8988T (cell line): ENCODE data around the gene MON2.

Experiments used
- DNase-seq: peaks from one replicate; pipeline ENCODE4 v3.0.0; 2011

Gene MON2

DNA sequence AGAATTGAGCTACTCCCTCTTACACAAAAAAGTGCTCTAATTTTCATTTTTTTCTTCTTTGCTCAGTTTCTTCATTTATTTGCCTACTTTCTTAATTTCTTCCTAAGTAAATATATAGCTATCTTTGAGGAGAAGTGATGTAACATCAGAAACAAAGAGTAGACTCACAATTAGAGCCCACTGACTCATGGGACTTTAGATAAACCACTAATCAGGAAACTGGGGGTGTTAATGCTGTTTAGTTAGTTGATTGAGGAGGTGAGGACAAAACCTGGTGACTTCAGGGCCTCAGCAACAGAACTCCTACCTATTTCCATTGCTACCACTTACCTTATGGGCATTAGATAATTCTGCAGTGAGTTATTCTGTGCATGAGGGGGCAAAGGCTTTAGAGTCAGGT, 151.7 kb downstream of the MON2 start:
- DNase-seq = no peak

DNA sequence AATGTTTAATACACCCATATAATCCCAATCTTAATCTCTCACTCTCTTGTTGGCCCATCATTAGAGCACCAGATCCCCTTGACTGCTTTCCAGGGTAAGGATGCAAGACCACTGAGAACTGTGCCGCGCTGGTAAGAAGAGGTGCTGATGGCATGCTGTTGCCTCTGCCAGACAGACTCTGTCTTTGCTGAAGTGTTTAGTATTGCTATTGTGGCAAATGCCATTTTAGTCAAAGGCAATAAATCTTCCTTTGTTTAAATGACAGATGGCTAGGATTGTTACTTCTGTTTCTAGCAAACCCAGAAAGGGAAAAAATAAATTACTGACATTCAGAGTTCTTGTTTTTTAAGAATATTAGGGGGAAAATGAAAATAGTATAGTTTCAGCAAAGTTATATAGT, 152.3 kb downstream of the MON2 start:
- DNase-seq = no peak

DNA sequence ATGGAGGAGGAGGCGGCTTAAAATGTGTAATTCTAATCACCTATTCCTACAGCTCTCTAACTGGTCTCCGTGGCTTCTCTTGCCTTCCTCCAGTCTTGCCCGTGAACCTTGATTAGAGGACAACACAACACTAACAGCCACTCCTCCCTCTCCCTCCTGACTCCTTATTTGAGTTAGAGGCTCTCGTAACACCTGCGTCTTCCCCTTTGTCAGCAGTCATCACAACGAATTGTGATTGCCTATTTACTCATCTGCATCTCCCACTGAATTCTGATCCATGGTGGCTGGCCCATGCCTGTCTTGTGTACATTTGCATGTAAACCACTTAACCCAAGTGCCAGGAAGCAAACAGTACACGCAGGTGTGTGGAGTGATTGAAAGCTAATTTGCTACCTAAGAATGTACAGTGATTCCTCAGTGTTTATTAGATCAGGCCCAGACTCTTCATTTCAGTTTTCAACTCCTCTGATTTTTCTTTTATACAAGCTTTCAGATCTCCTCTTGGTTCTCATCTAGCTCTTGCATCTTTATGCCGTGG, 154.5 kb downstream of the MON2 start:
- no peak for DNase-seq

DNA sequence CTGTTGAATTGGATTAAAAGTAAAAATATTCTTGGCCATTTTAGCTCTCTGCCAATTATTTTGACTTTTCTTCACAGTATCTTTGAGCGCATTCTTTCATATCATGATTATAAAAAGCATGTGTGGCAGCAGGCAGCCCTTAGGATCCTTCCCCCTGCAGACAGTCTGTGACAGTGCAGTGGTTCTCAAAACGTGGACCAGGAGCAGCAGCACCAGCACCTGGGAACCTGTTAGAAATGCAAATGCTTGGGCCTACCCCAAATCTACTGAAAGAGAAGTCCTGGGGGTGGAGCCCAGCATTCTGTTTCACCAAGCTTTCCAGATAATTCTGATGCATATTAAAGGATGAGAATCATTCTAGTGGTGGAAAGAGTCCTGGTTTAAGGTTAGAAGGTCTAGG, 155.6 kb downstream of the MON2 start:
- no peak for DNase-seq

DNA sequence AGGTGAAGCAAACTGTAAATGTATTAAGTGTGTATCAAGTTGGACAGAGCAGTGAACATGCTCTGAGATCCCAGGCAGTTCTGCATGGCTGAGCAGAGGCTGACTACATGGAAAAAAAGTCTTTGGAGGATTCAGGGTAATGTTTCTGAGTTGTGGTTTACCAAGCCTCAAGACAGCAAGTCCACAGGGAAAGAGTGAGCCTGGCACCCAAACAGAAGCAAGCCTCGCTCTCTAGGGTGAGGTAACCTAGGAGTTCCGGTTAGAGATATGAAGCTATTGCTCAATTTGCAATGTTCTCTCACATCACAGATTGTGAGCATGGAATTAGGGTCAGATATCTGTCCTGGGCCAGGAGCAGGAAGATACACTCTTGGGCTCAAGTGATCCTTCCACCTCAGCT, 158.6 kb downstream of the MON2 start:
- no peak for DNase-seq

DNA sequence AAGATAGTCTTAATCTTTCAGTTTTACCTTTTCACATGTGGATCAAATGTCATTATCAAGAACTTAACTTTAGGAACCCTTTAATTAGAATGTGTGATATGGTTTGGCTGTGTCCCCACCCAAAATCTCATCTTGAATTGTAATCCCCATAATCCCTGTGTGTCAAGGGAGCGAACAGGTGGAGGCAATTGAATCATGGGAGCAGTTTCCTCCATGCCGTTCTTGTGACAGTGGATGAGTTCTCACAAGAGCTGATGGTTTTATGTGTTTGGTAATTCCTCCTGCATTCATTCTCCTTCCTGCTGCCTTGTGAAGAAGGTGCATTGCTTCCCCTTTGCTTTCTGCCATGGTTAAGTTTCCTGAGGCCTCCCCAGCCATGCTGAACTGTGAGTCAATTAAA, 160.6 kb downstream of the MON2 start:
- DNase-seq = no peak

DNA sequence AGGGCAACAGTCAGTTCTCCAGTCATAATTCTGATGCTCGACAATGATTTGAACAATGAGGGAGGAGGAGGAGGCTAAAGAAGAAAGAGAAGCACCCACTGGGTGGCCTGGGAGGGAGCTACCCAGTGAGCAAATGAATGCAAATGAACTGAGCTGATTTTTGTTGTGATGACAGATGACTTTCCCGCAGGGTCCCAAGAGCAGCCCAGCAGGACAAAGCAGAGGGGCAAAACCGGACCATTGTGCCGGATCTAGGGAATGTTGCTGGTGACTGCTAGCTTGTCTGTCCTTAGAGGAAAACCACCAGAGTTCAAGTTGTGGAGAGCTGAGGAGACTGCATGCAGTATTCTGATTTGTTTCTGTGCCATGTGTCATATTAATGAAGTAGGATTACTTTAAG, 162.8 kb downstream of the MON2 start:
- DNase-seq = no peak

DNA sequence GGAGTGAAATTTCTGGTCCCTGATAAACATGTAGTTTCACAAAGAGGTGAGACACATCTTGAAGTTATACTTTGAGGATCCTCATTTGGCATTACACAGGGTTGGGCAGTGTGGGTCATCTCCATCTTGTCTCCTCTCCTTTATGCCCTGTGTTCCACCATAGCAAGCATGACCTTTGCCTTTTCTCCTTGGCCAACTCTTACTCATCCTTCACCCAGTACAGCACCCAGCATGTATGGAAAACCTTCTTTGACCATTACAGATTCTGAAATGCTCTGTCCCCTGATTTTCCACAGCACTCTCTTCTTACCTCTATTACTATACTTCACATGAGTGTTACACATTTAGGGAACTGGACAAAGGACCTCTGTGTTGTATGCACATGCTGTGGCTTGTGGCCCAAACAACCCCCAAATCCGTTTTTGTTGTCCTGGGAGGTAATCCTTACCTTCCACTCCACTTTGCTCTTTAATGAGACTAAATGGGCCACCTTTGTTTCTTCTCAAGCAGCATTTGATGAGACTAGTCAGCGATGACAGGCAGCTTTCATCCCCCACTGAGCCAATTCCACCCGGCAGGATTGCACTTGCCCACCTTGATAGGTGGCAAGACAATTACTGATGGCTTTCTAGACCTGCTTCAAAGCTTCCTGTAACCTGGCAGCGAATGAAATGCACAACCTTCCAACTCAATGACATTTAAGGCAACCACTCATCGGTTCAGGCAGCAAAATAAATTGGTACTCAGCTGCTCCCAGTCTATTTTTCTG, 163.5 kb downstream of the MON2 start:
- DNase-seq = no peak

DNA sequence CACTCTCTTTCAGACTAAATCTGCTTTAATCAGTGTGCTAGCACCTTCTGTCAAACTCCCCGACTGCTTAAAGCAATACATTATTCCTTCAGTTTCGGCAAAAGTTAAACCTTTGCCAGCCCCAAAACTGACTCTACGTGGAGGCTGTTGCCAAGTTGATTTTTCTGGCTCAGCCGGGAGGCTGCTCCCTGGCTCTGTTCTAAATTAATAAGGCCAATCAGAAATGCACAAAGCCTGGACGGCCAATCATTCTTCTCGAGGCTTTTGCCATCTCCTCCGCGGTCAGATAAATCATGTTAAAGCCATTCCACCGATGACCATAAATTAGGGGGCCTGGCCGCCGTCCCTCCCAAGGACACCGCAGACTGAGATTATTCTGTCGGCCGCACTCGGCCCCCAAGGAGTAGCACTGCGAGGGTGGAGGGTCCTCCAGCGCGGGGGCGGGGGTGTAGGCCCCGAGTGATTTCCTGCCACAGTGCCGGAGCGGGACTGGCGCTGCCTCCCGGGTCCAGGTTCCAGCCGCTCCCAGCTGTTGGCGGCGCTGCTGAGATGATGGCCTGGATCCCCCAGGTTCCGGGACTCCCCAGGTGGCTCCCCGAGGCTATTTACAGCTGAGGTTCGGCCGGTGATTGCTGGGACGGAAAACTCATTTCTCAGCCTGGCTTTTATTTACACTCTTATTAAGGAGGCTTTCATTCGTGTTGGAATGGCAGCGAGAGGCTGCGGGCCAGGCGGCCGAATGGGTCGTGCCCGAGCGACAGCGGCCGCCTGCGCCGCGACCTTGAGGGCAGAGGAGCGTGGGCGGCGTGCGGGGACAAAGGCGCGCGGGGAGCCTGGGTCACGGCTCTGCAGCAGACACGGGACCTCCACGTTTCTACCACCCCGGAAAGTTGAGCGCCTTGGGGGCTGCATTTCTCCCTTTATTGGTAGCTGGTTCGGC, 165.1 kb downstream of the MON2 start:
- no peak for DNase-seq

DNA sequence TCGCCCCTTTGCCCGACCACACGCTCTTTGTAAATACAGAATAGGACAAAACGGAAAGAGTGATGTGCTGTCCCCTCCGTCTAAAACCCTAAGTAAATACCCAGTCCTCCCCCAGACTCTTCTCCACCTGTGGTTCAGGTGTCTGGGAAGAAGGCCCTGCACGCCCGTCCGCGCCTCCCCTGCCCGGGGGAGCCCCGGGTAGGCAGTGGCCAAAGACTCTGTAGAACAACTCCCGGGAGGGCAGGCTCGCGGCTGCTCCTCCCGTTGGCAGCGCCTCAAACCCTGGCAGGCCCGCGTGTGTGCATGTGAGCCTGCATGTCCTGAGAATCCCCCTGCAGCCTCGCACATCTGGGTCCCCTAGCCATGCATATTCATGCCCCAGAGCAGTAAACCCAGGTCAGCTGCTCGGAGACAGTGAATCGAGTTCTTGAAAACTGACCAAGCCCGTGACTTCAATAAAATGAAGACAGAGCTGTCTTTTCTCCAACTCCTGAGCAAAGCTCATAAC, 165.8 kb downstream of the MON2 start:
- DNase-seq = no peak

DNA sequence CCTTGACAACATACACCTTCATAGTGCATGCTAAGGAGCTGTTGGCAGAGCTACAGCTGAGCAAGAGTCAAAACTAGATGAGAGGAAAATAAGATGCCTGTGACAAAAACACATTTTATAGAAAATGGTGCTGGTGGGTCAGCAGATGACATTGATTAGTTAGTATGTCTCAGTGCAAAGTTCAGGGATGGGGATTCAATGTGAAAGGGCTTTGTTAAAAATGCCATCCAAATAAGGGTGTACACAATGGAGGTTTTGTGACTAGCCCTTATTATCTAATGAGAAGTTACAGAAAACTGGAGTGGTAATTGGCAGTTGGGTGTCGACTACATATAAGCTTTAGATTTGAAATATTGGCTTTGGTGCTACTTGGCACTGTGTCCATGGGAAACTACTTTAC, 169.0 kb downstream of the MON2 start:
- no peak for DNase-seq

DNA sequence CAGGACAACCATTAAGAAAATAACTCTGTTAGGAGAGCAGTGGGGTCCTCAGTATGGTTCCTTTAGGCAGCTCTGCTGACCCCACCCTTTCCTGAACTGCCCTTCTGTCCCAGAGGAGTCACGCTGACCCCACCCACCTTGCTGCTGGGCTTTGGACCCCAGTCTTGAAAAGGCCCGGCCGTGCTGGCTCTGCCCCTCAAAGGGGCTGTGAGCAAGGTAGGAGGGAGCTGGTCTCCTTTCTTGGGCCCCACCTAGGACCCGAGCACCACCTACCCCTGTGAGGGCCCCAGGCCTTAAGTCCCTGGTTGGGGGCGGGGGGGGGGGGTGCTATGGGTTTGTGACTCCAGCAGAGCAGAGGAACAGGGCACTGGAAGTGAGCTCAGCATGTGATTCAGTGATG, 171.1 kb downstream of the MON2 start:
- DNase-seq = no peak

DNA sequence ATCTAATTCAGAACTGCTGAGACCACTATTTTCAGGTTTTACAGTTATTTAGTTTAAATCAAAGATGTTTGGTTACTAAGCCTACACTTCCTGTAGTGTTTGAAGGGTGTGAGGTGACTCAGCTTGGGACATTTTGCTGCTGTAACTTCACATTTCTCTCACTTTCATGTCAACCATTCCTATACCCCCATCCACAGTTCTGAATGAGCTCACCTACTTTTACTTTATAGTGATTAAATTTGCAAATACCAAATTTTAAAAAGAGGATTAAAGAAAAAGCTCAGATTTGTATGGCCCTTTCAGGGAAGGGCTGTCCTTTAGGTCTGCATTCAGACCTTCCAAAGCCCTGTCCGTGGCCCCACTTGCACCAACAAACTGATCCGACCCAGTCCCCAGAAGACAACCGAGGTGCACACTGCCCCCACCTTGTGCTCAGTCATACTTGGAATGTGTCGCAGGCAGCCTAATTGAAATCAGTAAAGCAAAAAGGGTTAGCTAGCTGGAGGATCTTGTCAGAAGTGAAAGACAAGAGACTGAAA, 174.4 kb downstream of the MON2 start:
- DNase-seq = no peak

DNA sequence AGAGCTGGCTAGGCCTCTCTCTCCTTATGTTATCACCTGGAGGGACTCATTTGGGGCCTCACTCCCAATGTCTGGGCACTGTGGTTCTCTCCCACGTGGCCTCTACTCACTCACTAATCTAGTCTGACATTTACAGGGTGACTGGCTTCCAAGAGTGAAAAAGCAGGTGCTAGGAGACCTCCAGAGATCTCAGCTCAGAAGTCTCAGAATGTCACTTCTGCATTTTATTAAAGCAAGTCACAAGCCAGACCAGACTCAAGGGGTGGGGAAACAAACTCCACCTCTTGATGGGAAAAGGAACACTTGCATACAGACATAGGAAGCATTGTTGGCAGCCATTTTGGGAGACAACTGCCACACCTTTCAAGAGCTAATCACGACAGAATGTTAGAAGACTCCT, 175.9 kb downstream of the MON2 start:
- no peak for DNase-seq

DNA sequence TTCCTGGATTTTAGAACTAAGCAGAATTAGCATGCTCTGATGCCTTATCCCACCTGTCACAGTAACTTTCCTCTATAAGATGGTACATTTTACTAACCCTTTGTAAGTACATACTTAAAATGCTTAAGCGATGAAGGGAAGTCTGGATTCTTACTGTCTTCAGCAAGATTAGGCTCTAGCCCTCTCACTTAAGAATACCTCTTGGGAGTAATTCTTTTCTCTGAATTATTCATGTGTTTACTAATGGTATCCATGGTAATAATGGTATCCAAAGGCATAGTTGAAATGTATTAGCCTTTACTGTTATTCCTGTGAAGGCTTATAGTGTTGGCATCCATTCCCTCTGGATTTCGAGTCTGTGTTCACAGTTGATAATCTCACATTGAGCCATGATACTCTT, 176.9 kb downstream of the MON2 start:
- DNase-seq = no peak

DNA sequence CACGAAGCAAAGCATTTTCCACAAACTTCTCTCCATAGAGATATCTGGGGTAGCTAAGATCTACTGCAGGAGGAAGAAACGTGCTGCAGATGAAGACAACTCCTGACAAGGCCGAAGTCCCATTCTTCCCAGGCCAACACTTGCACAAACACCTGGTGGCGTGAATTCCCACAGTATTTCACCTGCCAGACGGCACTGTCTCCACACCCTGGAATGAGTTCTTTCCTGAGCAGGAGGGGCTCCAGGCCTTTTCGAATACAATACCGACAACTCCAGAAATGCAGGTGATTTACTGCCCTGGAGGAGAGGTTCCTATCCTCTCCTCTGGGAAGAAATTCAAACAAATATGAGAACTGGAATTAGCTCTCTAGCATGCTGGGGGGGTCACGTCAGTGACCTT, 179.9 kb downstream of the MON2 start:
- DNase-seq = no peak

DNA sequence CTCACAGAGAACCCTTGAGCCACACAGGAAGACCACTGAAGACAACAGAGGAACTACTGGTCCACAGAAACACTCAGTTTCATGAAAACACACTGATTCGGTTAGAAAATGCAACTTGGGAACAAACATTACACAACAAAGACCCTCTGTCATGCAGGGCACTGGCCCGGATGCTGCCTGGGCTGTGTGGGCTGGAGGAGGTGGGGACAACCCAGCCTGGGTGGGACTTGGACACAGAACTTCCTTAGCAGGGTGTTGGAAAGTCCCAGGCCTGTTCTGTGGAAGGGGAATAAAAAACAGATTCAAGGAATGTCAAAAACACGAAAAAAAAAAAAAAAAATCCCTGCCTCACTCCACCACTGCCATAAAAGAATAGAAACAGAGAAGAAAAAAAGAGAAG, 181.0 kb downstream of the MON2 start:
- no peak for DNase-seq

DNA sequence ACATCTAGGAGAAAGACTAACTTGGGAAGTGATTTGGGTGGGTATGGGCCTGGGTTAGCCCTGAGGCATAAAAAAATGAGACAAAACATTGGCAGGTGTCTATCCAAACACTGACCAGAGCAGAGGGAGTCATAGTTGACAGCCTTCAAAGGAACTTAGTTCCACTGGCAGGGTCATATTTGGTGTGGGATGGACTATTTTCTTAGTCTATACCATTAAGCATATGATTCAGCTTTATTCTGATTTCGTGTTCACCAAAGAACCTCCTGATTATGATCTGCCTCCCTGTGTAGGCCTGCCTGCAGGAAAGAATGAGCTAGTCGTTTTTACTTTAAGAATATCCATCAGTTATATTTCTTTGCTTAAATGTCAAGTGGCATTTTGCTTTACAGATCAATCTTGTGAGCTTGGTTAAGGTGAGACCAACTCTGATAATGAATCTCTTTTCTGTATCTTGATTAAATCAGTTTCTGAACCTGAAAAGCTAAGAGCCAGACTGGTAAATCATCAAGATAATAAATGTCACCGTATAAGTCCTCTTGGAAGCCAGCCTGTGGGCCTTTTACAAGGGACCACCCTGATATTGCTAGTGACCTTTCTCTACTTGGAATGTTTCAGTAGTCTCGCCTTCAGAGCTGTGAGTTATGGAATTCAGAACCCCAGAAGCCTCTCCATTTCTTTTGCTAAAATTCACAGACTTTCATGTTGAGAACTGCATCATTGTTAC, 182.9 kb downstream of the MON2 start:
- DNase-seq = no peak
